Measurements from ENCODE around the gene SFXN4.

DNA sequence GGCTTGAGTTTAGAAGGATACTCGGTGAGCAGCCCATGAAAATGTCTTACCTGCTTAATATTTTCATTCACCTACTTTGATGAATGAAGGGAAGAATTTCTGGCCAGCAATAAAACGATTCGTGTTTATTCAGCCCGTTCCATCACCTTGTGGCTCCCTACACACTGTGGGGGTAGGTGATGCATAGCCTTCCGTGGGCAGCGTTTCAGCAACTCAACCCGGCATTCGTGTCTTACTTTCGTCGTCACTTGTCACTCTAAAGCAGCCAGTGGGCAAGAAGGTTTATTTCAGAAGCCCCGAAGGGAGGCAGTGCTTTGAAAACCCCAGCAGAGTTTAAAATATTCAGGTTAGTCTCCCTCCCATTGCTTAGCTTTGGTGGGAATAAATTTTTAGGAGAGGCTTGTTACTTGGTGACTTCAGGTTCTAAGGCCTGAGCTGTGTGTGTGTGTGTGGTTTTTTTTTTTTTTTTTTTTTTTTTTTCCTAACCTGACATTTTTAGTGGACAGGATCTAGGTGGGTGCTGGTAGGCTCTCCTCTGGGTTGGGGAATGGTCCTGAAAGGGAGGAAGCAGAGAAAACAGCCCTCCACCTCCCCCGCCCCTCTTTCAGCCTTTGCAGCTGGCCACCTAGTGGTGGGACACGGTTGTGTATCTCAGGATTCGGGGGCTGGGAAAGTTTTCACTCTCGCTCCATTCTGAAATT, 43.7 kb upstream of the SFXN4 start:
- TF ChIP-seq, protein P1, sequence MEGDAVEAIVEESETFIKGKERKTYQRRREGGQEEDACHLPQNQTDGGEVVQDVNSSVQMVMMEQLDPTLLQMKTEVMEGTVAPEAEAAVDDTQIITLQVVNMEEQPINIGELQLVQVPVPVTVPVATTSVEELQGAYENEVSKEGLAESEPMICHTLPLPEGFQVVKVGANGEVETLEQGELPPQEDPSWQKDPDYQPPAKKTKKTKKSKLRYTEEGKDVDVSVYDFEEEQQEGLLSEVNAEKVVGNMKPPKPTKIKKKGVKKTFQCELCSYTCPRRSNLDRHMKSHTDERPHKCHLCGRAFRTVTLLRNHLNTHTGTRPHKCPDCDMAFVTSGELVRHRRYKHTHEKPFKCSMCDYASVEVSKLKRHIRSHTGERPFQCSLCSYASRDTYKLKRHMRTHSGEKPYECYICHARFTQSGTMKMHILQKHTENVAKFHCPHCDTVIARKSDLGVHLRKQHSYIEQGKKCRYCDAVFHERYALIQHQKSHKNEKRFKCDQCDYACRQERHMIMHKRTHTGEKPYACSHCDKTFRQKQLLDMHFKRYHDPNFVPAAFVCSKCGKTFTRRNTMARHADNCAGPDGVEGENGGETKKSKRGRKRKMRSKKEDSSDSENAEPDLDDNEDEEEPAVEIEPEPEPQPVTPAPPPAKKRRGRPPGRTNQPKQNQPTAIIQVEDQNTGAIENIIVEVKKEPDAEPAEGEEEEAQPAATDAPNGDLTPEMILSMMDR (conservative IDR thresholded peaks at IDR 0.05; ENCODE audit: low read depth, low read length) = peak; percentile 92
- no peak for TF ChIP-seq EZH2 (IDR thresholded peaks at IDR 0.05; ENCODE audit: borderline replicate concordance, low read depth, low read length, poor library complexity, severe bottlenecking)
